ENCODE data around the gene GPR119. TPM values are rescaled to one million over a fixed set of nuclear protein-coding genes. Genes with fewer than 3 reads are reported as not detected.
"Not testable (repeated sequence)": the region's sequence is repeated elsewhere in the genome, so short reads cannot be mapped to it uniquely, and the experiment has no call there.

Gene GPR119
- total RNA-seq = not detected

DNA sequence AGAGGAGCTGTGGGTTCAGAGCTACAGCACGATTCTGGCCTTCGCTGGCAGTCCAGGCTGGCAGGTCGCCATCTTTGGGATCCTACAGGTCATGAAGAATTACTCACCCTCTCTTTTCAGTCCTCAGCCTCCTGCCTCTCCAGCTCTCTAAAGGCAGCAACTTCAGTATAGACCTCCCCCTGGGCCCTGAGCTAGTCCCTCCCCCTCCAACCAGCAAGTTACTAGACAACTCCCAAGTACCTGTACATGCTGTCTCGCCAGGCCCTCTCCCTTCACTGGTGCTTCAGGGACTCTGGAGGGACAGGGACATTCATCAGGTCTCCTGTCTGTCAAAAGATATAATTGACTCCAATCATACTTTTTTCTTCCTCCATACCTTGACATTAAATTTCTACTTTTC is at the start of gene GPR119:
Gene GPR119 (minus strand): TSS at position 155 of the 400 bp plus-strand sequence. CDS start 227 bp downstream, outside the sequence.
- H3K4me1 ChIP-seq (replicated peaks in 1 of 2) = no peaks in the 10 kb centered on the region
- H3K4me3 ChIP-seq = no peak within 1 kb of the TSS
- H3K27ac ChIP-seq = no peak within 1 kb of the TSS
- in situ Hi-C loops (cut with MboI; ENCODE audit: low pct_unique_long_range_greater_than_20kb in 2 of 9, low sequenced_read_pairs in 9 of 9, unreplicated experiment in 9 of 9) = loop anchor here in 4 of 9 experiments (25.0 kb wide), 1 partner anchor 527 kb away; the partner anchor contains the start of gene ENOX2 (in 4 of the 4)
- 0 to 40% (median 36%) methylated on average over 1 to 3 of the region's 4 CpGs; no CpG with 5 or more reads in 7 of the 10 experiments for WGBS, 10 experiments
- no peak for ATAC-seq (replicated peaks in 6 of 8)

DNA sequence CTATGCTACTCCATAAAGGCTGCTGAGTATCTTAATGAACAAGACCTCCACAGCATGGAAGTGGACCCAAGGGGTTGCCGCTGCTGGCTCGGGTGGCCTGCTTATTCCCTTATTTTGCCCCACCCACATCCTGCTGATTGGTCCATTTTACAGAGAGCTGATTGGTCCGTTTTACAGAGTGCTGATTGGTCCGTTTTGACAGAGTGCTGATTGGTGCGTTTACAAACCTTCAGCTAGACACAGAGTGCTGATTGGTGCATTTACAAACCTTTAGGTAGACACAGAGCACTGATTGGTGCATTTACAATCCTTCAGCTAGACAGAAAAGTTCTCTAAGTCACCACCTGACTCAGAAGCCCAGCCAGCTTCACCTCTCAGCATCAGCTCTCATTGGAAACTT is 43.8 kb upstream of the GPR119 start:
- H3K4me1 ChIP-seq (replicated peaks in 1 of 2); ATAC-seq (replicated peaks in 6 of 8); in situ Hi-C loops (cut with MboI; ENCODE audit: low pct_unique_long_range_greater_than_20kb in 2 of 9, low sequenced_read_pairs in 9 of 9, unreplicated experiment in 9 of 9); H3K4me3 ChIP-seq; H3K27ac ChIP-seq: not testable (repeated sequence)
- 40% methylated on average over 1 of the region's 5 CpGs; no CpG with 5 or more reads in 9 of the 10 experiments for WGBS, 10 experiments

DNA sequence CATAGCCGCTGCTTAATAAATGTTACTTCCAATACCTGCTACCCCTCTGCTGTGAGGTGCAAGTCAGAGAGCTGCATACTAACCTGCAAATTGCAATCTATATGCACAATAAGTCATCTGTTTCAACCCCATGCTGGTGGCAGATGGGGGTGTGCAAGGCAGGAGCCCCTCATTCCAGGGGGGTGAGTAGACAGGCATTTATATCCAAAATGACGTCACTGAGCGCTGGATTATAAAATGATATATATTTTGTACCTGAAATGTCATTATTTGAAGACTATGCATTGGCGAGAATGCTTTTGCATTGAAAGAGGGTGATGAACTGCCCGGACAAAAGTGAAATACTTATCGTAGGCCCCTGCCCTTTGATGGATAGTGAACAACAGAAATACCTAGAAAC is 41.1 kb upstream of the GPR119 start:
- no peak for ATAC-seq (replicated peaks in 6 of 8)
- Histone ChIP-seq H3K4me3 (no peak overlapping the region), H3K27ac (no peak overlapping the region), H3K4me1 (replicated peaks in 1 of 2) (no peaks in the 10 kb centered on the region)
- in situ Hi-C loops (cut with MboI; ENCODE audit: low pct_unique_long_range_greater_than_20kb in 2 of 9, low sequenced_read_pairs in 9 of 9, unreplicated experiment in 9 of 9) = no loop called here
- 0 to 90% (median 54%) methylated on average over 1 to 6 of the region's 6 CpGs; no CpG with 5 or more reads in 5 of the 10 experiments for WGBS, 10 experiments

DNA sequence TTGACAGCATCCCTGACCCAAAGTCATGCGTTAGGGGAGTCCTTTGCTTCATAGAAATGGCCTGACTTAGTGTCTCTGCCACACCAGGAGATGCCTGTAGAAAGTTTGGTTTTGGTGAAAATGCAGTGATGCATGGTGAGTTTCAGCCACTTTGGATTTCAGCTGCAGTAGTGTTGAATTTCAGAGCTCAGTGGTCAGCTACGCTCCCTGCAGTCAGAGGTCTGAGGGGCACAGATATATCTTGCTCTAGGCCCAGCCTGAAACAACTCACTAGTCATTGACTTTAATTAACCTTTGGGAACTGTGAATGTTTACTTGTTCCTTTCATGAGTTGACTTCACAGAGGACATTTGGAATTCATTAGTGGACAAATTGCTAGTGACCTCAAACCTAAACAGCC is 33.8 kb upstream of the GPR119 start:
- no peaks in the 10 kb centered on the region for H3K4me1 ChIP-seq (replicated peaks in 1 of 2)
- in situ Hi-C loops (cut with MboI; ENCODE audit: low pct_unique_long_range_greater_than_20kb in 2 of 9, low sequenced_read_pairs in 9 of 9, unreplicated experiment in 9 of 9) = no loop called here
- H3K4me3 ChIP-seq = no peak overlapping the region
- ATAC-seq (replicated peaks in 6 of 8) = no peak
- no peak overlapping the region for H3K27ac ChIP-seq
- 57 to 100% methylated on average over 1 of the region's 2 CpGs; no CpG with 5 or more reads in 8 of the 10 experiments for WGBS, 10 experiments

DNA sequence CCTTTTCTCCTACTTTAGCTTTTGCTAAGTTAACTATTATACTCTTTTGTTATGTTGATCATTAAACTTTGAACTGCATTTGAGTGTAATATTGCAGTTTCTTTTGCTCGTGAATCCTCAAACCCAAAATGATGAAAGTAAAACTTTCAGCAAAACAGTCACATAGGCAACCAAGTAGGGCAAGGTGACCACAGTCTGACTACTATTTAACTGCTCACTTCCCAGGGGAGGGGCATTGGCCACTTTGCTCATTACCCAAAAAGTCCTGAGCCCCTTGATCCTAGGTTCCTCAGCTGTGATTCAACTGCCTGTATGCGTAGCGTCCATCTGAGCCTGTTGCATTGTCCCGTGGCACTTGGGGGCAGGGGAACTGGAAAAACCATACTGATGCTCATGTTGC is 33.3 kb upstream of the GPR119 start:
- Histone ChIP-seq H3K4me1 (replicated peaks in 1 of 2) (no peaks in the 10 kb centered on the region), H3K4me3 (no peak overlapping the region), H3K27ac (no peak overlapping the region)
- in situ Hi-C loops (cut with MboI; ENCODE audit: low pct_unique_long_range_greater_than_20kb in 2 of 9, low sequenced_read_pairs in 9 of 9, unreplicated experiment in 9 of 9) = no loop called here
- WGBS, 10 experiments = 27 to 100% (median 54%) methylated on average over 1 to 4 of the region's 4 CpGs; no CpG with 5 or more reads in 6 of the 10 experiments
- ATAC-seq (replicated peaks in 6 of 8) = no peak

DNA sequence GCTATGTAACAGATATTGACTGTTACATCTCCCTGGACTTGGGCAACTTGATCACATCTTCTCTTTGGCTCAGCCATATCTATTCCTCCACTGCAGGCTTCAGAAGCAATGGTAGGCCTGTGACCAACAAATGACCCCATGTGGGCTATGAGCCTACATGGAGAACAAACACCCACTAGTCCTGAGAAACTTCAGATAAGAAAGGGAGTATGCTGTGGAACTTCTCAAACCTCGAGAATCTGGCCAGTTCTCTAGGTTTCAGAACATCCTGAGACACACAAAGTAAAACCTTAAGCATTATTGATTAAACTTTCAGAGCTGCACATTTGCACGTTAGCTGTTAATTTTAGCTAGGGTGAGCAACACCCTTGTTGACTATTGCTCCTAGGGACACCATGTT is 32.6 kb upstream of the GPR119 start:
- H3K27ac ChIP-seq = no peak overlapping the region
- no peaks in the 10 kb centered on the region for H3K4me1 ChIP-seq (replicated peaks in 1 of 2)
- H3K4me3 ChIP-seq = no peak overlapping the region
- no peak for ATAC-seq (replicated peaks in 6 of 8)
- in situ Hi-C loops (cut with MboI; ENCODE audit: low pct_unique_long_range_greater_than_20kb in 2 of 9, low sequenced_read_pairs in 9 of 9, unreplicated experiment in 9 of 9) = no loop called here
- WGBS, 10 experiments = 14 to 20% methylated on average over 1 of the region's 2 CpGs; no CpG with 5 or more reads in 8 of the 10 experiments

DNA sequence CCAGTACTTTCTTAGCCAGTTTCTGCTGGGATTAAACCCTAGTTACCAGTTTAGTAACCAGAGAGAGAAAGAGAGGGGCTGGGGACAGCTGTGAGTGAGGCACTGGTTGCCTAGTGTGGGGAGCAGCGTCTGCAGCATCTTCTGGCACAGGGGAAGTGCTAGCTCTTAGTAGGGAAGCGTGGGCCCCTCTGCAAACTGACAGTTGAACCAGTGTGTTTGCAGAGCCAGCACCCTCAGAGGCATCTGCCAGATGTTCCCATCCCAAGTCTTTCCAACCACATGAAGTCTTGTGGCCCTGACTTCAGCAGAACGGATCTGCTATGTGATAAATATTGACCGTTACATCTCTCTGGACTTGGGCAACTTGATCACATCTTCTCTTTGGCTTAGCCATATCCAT is 31.3 kb upstream of the GPR119 start:
- ATAC-seq (replicated peaks in 6 of 8) = no peak
- H3K4me1 ChIP-seq (replicated peaks in 1 of 2) = no peaks in the 10 kb centered on the region
- 33 to 100% (median 92%) methylated on average over 1 to 3 of the region's 4 CpGs; no CpG with 5 or more reads in 7 of the 10 experiments for WGBS, 10 experiments
- no peak overlapping the region for H3K4me3 ChIP-seq
- in situ Hi-C loops (cut with MboI; ENCODE audit: low pct_unique_long_range_greater_than_20kb in 2 of 9, low sequenced_read_pairs in 9 of 9, unreplicated experiment in 9 of 9) = no loop called here
- no peak overlapping the region for H3K27ac ChIP-seq

DNA sequence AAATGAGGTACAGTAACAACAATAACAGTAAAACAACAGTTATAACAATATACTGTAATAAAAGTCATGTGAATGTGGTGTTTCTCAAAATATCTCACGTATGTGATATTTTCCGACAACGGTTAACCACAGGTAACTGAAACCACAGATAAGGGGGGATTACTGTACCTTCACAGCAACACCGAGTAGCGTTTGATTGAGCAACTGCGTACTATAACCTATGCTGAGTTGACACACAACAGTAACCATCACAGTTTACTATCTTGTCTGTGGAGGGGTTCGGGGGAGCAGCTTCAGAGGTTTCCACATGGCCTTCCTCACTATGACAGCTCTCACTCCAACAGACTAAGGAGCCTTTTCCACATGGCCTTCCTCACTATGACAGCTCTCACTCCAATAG is 29.7 kb upstream of the GPR119 start:
- no peaks in the 10 kb centered on the region for H3K4me1 ChIP-seq (replicated peaks in 1 of 2)
- no peak overlapping the region for H3K4me3 ChIP-seq
- no peak for ATAC-seq (replicated peaks in 6 of 8)
- WGBS, 10 experiments = 33 to 100% (median 36%) methylated on average over 1 to 4 of the region's 7 CpGs; no CpG with 5 or more reads in 7 of the 10 experiments
- H3K27ac ChIP-seq = no peak overlapping the region
- in situ Hi-C loops (cut with MboI; ENCODE audit: low pct_unique_long_range_greater_than_20kb in 2 of 9, low sequenced_read_pairs in 9 of 9, unreplicated experiment in 9 of 9) = no loop called here

DNA sequence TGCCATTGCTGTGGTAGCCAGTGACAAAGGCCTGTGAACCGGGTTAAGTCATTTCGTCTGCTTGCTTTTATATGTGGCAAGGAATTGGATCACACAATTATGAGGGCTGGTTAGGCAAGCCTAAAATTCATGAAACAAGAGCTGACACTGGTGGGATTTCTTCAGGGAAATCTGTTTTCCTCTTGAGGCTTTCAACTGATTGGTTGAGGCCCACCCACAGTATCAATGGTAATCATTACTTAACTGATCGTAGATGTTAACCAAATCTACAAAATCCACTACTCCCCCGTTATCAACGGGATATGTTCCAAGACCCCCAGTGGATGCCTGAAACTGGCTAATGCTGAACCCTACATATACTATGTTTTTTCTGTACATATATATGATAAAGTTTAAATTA is 29.3 kb upstream of the GPR119 start:
- H3K4me1 ChIP-seq (replicated peaks in 1 of 2) = no peaks in the 10 kb centered on the region
- 42 to 100% (median 56%) methylated on average over 1 to 5 of the region's 5 CpGs; no CpG with 5 or more reads in 7 of the 10 experiments for WGBS, 10 experiments
- in situ Hi-C loops (cut with MboI; ENCODE audit: low pct_unique_long_range_greater_than_20kb in 2 of 9, low sequenced_read_pairs in 9 of 9, unreplicated experiment in 9 of 9) = no loop called here
- no peak overlapping the region for H3K4me3 ChIP-seq
- H3K27ac ChIP-seq = no peak overlapping the region
- ATAC-seq (replicated peaks in 6 of 8) = no peak

DNA sequence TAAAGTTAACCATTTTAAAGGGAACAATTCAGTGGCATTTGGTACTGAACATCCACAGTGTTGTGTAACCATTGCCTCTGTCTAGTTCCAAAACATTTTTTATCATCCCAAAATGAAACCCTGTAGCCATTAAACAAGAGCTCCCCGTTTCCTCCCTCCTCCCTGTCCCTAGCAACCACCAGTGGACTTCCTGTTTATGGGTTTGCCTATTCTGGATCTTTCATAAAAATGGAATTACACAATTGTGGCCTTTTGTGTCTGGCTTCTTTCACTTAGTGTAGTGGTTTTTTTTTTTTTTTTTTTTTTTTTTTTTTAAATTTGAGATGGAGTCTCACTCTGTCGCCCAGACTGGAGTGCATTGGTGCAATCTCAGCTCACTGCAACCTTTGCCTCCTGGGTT is 27.9 kb upstream of the GPR119 start:
- H3K4me3 ChIP-seq = no peak overlapping the region
- no peak overlapping the region for H3K27ac ChIP-seq
- no peaks in the 10 kb centered on the region for H3K4me1 ChIP-seq (replicated peaks in 1 of 2)
- in situ Hi-C loops (cut with MboI; ENCODE audit: low pct_unique_long_range_greater_than_20kb in 2 of 9, low sequenced_read_pairs in 9 of 9, unreplicated experiment in 9 of 9) = no loop called here
- WGBS, 10 experiments = 31 to 100% (median 94%) methylated on average over 1 to 2 of the region's 2 CpGs; no CpG with 5 or more reads in 6 of the 10 experiments
- no peak for ATAC-seq (replicated peaks in 6 of 8)

DNA sequence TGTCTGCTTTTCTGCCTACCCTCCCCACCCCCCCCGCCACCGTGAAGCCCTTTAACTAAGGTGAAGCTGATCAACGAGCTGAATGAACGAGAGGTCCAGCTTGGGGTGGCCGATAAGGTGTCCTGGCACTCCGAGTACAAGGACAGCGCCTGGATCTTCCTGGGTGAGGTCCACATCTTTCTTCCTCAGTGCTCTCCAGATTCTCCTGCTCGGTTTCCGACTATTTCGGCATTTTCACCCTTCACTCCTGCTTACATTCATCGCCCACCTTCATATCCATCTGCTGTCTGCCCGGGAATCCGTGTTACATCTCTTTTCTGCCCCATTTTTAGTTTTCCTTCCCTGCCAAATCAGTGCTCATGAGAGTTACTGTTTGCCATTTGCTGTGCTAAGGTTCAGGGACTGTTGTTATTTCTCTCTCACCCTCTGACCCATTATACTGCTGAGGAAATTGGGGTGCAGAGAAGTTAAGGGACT is 16.8 kb upstream of the GPR119 start:
- peak in 4 of 8 experiments; percentile 38 to 55 (median 42) for ATAC-seq (replicated peaks in 6 of 8)
- Histone ChIP-seq H3K4me3 (peak overlapping the region; percentile 52 to 96 (median 69)), H3K27ac (peak overlapping the region; percentile 84 to 85), H3K4me1 (replicated peaks in 1 of 2) (peaks cover 0 to 3% of the 10 kb centered on the region in 2 donors)
- in situ Hi-C loops (cut with MboI; ENCODE audit: low pct_unique_long_range_greater_than_20kb in 2 of 9, low sequenced_read_pairs in 9 of 9, unreplicated experiment in 9 of 9) = no loop called here
- WGBS, 10 experiments = 12% methylated on average over 6 of the region's 13 CpGs; no CpG with 5 or more reads in 9 of the 10 experiments

DNA sequence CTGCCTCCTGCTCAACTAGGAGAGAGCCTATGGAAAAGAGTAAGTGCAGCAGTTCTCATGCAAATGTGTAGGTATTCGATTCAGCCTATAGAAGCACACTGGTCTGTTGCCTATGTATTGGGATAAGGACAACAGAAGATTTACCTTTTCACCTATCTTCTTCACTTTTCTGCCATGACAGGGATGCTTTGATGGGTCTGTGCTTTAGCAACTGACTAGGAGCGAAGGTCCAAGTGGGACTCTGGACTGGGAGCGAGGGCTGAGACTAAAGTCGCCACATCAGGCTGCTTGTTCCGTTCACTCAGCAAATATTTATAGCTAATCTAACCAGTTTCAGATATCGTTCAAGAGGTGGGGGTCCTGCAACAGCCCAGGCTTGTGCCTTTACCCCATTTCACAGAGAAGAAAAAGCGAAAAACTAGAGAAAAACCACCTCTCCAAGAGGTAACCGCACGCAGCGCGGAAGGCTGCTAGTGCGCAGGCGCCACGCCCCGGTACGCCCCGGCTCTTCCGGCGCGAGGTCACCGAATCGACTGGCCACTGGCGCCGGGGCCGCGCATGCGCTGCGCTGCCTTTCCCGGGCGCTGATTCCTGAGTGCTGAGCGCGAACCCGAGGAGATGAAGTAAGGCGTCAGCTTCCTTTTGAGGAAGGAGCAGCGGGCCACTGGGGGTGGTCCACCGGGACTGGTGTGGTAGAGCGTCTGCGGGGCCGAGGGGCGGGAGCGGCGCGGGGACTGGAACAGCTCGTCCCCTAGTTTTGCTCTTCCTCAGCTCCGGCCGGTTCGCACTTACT is 16.1 kb upstream of the GPR119 start, which contains the start of gene RBMX2:
Gene RBMX2 (plus strand): TSS at position 573 of the 793 bp plus-strand sequence. CDS start 46 bp downstream, at position 619.
- peak within 1 kb of the TSS; percentile 52 to 96 (median 69) for H3K4me3 ChIP-seq
- in situ Hi-C loops (cut with MboI; ENCODE audit: low pct_unique_long_range_greater_than_20kb in 2 of 9, low sequenced_read_pairs in 9 of 9, unreplicated experiment in 9 of 9) = no loop called here
- H3K4me1 ChIP-seq (replicated peaks in 1 of 2) = peaks cover 0 to 3% of the 10 kb centered on the region in 2 donors
- peak; percentile 95 to 99 (median 98) for ATAC-seq (replicated peaks in 6 of 8)
- 0 to 17% (median 5%) methylated on average over 1 to 6 of the region's 47 CpGs; no CpG with 5 or more reads in 6 of the 10 experiments for WGBS, 10 experiments
- peak within 1 kb of the TSS; percentile 84 to 85 for H3K27ac ChIP-seq

DNA sequence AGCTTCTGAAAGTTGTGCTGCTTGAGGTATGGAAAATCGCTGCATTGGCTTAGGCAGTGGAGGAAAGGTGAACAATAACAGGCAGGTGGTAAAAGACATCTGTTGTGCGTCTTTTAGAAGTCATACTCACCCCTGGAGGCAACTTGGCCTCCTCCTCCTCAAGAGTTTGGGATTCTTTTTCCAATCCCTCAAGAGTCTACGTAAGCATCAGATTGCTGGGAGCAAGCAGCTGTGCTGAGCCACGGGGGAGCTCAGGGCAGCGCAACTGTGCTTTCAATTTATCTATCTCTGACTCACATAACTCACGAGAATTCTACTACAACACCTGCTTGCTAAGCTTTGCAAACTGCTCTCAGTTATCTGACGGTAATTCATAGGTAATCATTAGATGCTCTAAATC is 9.9 kb upstream of the GPR119 start:
- 10 to 100% (median 60%) methylated on average over 1 to 7 of the region's 7 CpGs; no CpG with 5 or more reads in 5 of the 10 experiments for WGBS, 10 experiments
- in situ Hi-C loops (cut with MboI; ENCODE audit: low pct_unique_long_range_greater_than_20kb in 2 of 9, low sequenced_read_pairs in 9 of 9, unreplicated experiment in 9 of 9) = loop anchor here in 5 of 9 experiments (10.0 to 25.0 kb wide), 2 partner anchors 517 to 519 kb away; partner anchors contain the start of gene ENOX2 (in 4 of the 5)
- Histone ChIP-seq H3K4me3 (no peak overlapping the region), H3K4me1 (replicated peaks in 1 of 2) (no peaks in the 10 kb centered on the region), H3K27ac (no peak overlapping the region)
- ATAC-seq (replicated peaks in 6 of 8) = no peak
